NCI-H82 (cell line): ENCODE results near the gene NXPH3.
A peak's percentile ranks its signal among the peaks of the same experiment; 100 is the strongest.

Source experiments
- DNase-seq: peaks from one replicate; lab custom pipeline; 2025; lab: John Stamatoyannopoulos, UW

The NXPH3 gene

DNA sequence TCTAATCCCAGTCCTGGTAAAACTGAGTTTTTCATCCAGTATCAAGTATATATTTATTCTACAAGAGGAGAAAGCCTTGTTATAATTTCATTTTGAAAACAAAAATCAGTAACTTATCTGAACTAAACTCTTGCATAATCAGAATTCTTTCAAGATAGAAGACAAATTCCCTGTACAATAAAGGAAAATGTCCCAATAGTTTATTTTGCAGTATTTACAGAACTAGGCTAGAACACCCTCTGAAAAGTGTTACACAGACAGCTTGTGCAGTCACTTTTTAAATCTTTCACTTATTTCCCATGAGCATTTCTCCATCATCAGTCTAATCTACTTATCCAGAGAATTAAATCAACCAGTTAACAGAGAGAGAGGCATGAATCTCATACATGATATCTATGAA, 53.8 kb downstream of the NXPH3 start:
- DNase-seq = peak; percentile 53

GRCh38 chr17:49630113-49630900, 54.6 kb downstream of the NXPH3 start:
- no peak for DNase-seq

GRCh38 chr17:49631496-49631895, 55.8 kb downstream of the NXPH3 start:
- no peak for DNase-seq
